Measurements from ENCODE around the gene TRIM45. TPM values are rescaled to one million over a fixed set of nuclear protein-coding genes. Genes with fewer than 3 reads are reported as not detected.
A peak's percentile ranks its signal among the peaks of the same experiment; 100 is the strongest.
"Not testable (repeated sequence)": the region's sequence is repeated elsewhere in the genome, so short reads cannot be mapped to it uniquely, and the experiment has no call there.

TRIM45 gene
- total RNA-seq = 8.0 TPM

- peak; percentile 97 for DNase-seq (ENCODE audit: low spot score)
These were observed at the start of gene TRIM45 for GRCh38 chr1:117121589-117122329. TRIM45 (minus strand) TSS chr1:117121749; CDS start chr1:117121201, 548 bp downstream.

DNA sequence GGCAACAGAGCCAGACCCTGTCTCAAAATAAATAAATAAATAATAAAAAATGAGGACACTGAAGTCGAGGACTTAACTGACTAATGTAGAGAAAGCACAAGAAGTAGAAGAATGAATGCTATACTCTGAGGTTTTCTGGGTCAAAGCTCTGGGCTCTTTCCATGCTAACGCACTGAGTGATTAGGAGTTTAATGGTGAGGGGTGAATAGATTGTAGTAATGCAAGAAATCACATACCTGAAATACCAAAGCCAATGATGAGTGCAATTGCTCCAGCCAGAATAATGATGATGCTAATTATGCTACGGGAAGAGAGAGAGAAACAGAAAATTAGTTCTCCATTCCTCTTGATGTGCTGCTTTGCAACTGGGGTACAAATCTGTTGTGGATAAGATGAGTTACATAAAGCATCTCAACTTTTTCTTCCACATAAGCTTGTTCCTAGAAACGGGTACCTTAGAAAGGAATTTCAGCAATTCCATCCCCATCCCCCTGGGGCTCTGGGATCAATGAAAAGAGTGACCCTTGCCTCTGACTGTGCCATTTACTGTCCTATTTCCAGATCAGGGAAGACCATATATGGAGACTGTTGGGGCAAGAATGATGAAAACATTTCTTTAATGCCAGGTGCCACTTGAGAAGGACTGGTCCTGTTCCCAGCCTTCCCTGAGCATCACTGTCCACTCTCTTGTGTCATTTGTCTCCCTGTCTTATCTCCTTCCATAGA, 48.5 kb upstream of the TRIM45 start:
- DNase-seq (ENCODE audit: low spot score) = no peak

GRCh38 chr1:117167402-117167801, 45.9 kb upstream of the TRIM45 start:
- no peak for DNase-seq (ENCODE audit: low spot score)

DNA sequence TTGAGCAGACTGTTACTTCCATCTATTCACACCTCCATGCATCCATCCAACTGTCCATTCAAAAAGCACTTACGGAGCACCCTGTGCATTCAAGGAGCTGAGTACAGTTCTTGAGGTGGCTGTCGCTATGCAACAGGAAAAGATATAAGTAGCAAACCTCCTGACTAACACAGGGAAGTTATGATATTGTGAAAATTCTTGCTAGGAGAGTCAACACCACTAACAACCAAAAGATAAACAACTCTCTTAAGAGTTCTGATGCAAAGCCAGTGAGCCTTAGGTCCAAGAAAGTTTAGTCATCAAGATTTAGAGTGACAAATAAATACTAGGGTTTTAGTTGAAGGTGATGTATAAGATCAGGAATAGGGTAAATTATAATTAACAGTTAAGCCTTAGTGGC, 44.5 kb upstream of the TRIM45 start:
- no peak for DNase-seq (ENCODE audit: low spot score)

DNA sequence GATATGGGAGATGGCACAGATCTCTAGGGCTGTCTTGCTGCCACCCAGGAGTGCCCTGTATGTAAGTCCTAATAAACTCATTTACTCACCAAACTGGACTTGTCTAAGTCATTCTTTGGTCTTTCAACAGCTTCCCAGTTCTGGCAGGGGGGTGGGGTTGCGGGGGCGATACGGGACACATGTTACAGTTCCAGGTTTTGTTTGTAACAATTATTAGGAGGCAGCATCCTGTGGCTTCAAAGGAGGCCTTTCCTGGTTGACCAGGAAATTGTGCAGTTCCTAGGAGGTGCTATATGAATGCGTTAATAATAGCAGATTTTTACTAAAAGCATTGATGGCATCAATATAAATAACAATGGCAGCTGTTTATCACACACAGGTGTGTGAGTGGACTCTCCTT, 42.7 kb upstream of the TRIM45 start:
- DNase-seq (ENCODE audit: low spot score) = no peak

DNA sequence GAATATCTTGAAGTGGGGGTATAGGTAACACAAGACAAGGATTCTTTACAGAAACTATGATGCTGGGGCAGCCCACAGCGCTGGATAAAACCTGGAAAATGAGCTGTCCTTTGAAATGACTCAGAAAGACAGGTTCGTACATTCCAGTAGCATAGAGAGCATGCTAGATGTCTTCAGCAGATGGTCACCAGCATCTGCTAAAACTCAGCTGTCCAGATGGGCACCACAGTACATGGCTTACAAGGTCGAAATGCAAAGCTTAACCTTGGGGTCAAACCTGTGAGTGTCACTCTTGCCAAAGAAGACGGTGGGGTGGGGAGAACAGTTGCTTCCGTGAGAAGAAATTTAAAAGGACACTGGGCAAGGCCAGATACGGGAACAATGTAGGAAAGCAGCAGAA, 41.3 kb upstream of the TRIM45 start:
- no peak for DNase-seq (ENCODE audit: low spot score)

DNA sequence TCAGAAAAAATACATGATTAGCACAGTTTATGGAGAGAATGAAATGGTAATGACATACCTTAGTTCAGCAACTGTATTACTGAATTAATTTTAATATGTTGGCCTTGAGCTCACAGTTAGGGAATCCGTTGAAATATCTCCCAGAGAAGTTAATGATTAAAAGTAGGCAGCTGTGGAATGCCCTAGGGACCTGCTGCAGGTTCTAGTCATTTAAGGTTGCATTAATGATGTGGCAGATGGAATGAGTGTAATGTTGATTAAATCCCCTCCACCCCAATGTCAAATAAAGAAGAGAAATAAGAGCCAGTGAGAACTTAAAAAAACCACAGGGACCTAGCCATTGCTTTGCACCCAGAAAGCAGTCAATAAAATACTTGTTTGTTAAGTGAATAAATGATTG, 40.3 kb upstream of the TRIM45 start:
- no peak for DNase-seq (ENCODE audit: low spot score)

DNA sequence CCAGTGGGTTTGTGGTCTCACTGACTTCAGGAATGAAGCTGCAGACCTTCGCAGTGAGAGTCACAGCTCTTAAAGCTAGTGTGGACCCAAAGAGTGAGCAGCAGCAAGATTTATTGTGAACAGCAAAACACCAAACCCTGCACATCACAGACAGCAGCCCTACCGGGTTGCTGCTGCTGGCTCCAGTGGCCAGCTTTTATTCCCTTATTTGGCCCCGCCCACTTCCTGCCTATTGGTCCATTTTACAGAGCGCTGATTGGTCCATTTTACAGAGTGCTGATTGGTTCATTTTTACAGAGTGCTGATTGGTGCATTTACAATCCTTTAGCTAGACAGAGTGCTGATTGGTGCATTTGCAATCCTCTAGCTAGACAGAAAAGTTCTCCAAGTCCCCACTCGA, 29.8 kb upstream of the TRIM45 start:
- DNase-seq (ENCODE audit: low spot score) = not testable (repeated sequence)

- no peak for DNase-seq (ENCODE audit: low spot score)
These were observed 28.8 kb upstream of the TRIM45 start for GRCh38 chr1:117150316-117150715.

DNA sequence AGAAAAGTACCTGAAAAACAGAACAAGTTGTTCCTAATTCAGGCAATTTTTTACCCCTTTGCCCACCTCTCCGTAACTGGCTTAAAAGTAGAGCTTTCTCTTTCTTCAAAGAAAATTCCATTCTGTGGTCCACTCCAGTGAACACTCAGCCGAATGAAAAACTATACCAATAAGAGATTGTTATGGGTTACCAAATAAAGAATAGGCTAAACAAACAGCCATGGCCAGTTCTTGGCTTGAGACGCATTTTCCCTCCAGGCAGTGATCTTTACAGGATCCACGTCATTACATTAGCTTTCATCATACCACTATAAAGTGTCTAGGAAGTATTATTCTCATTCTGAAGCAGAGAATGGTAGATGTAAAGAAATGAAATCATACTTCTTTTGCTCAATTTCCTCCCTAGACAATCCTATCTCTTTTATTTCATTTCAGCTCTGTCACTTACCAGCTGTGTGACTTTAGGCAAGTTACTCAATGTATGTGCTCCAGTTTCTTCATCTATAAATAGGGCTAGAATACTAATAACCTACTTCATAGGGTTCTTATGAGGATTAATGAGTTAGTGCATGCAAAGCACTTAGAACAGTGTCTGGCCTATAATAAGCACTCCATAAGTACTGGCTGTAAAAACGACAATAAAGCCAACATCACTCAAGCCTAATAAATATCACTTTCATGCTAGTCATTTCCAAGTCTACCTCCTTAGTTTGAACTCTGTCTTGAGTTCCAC, 26.5 kb upstream of the TRIM45 start:
- DNase-seq (ENCODE audit: low spot score) = no peak

DNA sequence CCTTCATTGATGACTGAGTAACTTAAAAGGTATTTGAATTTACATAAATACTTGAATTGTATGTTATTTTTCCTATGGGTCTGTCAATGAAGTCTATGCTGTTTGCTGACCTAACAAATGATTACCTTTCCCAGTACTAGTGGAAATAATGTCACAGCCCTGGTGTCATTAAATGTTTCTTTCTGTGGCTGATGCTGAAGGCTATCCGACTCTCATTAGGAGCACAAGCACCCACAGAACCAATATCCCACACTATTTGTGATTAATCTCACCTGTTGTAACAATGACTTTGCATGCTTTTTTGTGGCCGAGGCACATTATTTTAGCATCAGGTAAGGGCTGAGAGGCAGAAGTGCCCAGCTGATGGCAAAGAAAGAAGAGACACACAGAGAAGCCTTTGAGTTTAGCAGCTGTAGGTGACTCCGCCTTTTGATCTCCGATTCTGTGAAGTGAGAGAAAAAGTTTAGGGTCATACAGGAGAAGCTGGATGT, 25.8 kb upstream of the TRIM45 start:
- DNase-seq (ENCODE audit: low spot score) = no peak

- DNase-seq (ENCODE audit: low spot score) = no peak
These were observed 25.2 kb upstream of the TRIM45 start for GRCh38 chr1:117146575-117147340.

- no peak for DNase-seq (ENCODE audit: low spot score)
These were observed 24.5 kb upstream of the TRIM45 start for GRCh38 chr1:117146072-117146471.

DNA sequence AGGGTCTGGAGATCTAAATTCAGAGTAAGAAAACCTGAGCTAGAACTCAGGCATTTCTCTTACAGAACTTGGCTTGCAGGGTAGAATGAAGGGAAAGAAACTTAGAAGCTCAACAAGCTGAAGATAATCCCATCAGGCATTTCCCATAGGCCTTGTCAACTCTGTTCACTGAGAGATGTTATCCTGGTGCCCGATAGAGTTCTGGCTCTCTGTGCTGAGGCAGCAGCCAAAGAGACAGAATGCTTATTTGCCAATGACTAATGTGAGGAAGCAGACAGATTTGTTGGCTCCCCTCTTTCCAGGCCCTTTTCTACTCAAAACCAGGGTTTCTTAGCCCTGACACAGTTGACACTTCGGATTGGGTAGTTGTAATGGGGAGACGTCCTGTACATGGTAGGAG, 22.3 kb upstream of the TRIM45 start:
- no peak for DNase-seq (ENCODE audit: low spot score)

- no peak for DNase-seq (ENCODE audit: low spot score)
These were observed 21.6 kb upstream of the TRIM45 start for GRCh38 chr1:117143172-117143571.

- no peak for DNase-seq (ENCODE audit: low spot score)
These were observed 20.7 kb upstream of the TRIM45 start for GRCh38 chr1:117142200-117142599.

- no peak for DNase-seq (ENCODE audit: low spot score)
These were observed 17.0 kb upstream of the TRIM45 start for GRCh38 chr1:117138561-117138960.

DNA sequence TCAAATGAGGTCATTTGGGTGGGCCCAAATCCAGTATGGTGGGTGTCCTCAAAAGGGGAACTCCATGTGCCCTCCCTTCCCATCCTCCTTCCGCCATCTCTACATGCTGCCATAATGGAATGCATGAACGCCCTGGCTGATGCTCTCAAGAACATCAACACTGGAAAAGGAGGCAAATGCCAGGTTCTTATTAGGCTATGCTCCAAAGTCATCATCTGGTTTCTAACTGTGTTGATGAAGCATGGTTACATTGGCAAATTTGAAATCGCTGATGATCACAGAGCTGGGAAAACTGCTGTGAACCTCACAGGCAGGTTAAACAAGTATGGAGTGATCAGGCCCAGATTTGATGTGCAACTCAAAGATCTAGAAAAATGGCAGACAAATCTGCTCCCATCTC, 16.6 kb upstream of the TRIM45 start:
- no peak for DNase-seq (ENCODE audit: low spot score)

DNA sequence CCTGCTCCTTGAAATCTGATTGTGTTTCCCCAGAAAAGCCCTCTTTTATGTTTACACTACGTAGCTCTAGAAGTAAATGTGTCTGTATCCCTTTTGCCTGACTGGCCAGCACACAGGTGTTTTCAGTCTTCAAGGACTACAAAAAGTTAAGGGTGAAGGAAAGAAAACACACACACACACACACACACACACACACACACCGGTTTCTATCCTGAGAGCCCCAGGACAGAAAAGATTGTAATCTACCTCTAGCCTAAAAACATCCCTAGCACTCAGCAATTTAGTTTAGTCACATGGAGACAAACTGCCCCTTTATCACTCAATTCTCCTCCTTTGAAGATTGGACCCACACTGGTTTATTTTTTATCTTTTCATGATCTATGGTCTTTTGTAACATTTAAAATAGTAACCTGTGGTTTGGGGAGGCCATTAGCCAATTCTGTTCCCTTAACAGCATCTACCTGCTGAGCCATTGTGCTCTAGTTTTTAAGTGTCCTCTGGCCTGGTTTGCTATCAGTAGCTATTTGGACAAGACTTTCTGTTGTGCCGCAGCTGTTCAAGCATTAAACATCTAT, 15.8 kb upstream of the TRIM45 start:
- DNase-seq (ENCODE audit: low spot score) = no peak

- no peak for DNase-seq (ENCODE audit: low spot score)
These were observed 15.2 kb upstream of the TRIM45 start for GRCh38 chr1:117136749-117137148.

DNA sequence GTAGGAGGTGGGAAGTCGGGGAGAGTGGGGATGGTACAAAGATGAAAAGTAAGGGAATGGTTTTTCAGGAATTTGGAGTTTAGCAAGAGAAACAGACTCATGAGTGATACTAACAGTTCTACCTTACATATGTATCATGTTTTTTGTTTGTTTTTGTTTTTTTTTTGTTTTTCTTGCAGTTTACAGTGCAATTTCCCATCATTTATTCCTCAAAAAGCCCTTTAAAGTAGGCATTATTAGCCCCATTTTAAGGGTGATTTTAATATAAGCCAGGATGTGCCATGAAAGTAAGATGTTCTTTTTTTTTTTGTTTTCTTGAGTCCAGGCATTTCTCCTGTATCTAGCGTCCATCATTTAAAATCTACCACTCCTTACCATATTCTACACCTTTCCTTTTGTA, 13.8 kb upstream of the TRIM45 start:
- no peak for DNase-seq (ENCODE audit: low spot score)

Data from ureter (tissue), 1 donor.